Measurements from ENCODE around the gene TENM4.

- TF ChIP-seq EZH2 (IDR thresholded peaks at IDR 0.05) (no peak), CTCF (IDR thresholded peaks at IDR 0.05) (no peak)
These were observed 240.3 kb downstream of the TENM4 start for GRCh38 chr11:79200398-79201070.

Measured in neural progenitor cell (in vitro differentiated cells).